K562 (cell line): ENCODE results near the gene CWC22. TPM values are rescaled to one million over a fixed set of nuclear protein-coding genes. Genes with fewer than 3 reads are reported as not detected.
"Not testable (repeated sequence)": the region's sequence is repeated elsewhere in the genome, so short reads cannot be mapped to it uniquely, and the experiment has no call there.

Experiments
- ATAC-seq: fragments of 200-7000 bp; cut with Tn5 transposase; 3 replicates; pipeline ENCODE4 v1.9.1; 2020; ENCODE audit warnings: moderate library complexity
- BruUV-seq: library from RNA; stranded (reverse); fragments of 400-500 nt; replicated peaks from 2 replicates; lab custom pipeline; 2021; lab: Mats Ljungman, UMichigan
- CTCF ChIA-PET: fragments of 300-600 bp; formaldehyde crosslinking; extraction: SDS; loops from one replicate; lab custom pipeline; 2021; ENCODE audit warnings: low intra/inter-chr PET ratio; lab: Yijun Ruan, JAX
- POLR2A ChIA-PET: fragments of 300-600, 350-650 bp; sonication (Branson Sonifier 250); formaldehyde crosslinking; extraction: SDS; loops from one replicate; lab custom pipeline; 2021; ENCODE audit warnings: antibody characterized with exemption, inconsistent platforms; lab: Yijun Ruan, JAX
- DNase-seq, 4 experiments: peaks; one replicate each; pipeline versions ENCODE4 v3.0.0 to v3.0.0-alpha.2; 2011 to 2018; ENCODE audit warnings: low spot score in 3 of 4, mixed read lengths in 3 of 4; ENCODE audit errors: extremely low read depth in 1 of 4
- FAIRE-seq: peaks from 2 replicates; lab custom pipeline; 2011; peaks lifted over from hg19 to GRCh38; lab: Jason Lieb, UNC
- H2AFZ ChIP-seq: 2 replicates; pipeline ENCODE4 v1.6.0; 2011; ENCODE audit warnings: low read depth, low read length, control low read depth, inconsistent platforms
- H3K27ac ChIP-seq: fragments of 200-600 bp; 3 replicates; pipeline ENCODE4 v1.8.0; 2011; ENCODE audit warnings: low read depth, mild to moderate bottlenecking, control low read depth, inconsistent platforms, low read length, moderate library complexity, mixed read lengths; ENCODE audit errors: extremely low read depth
- H3K27me3 ChIP-seq, 2 experiments: fragments of 300-600 bp in 1 of 2; 2 replicates in 1 of 2; 3 replicates in 1 of 2; pipeline versions ENCODE4 v1.6.0 to v1.8.0; 2011; ENCODE audit warnings: inconsistent platforms in 2 of 2, low read length in 2 of 2, mild to moderate bottlenecking in 1 of 2, mixed read lengths in 1 of 2, moderate library complexity in 1 of 2; ENCODE audit not compliant: control insufficient read depth in 2 of 2, insufficient read depth in 2 of 2
- H3K36me3 ChIP-seq: fragments of 300-600 bp; 3 replicates; pipeline ENCODE4 v1.8.0; 2011; ENCODE audit warnings: mild to moderate bottlenecking, low read length, inconsistent platforms; ENCODE audit not compliant: control insufficient read depth, insufficient read depth
- H3K4me1 ChIP-seq, 2 experiments: fragments of 200-600 bp in 1 of 2; replicated peaks in 1 of 2; 2 replicates in 1 of 2; 3 replicates in 1 of 2; pipeline versions ENCODE4 v1.5.1 to v1.8.0; 2011; ENCODE audit warnings: inconsistent platforms in 2 of 2, low read length in 2 of 2, mild to moderate bottlenecking in 1 of 2, mixed read lengths in 1 of 2, moderate library complexity in 1 of 2; ENCODE audit not compliant: control insufficient read depth in 2 of 2, insufficient read depth in 2 of 2
- H3K4me2 ChIP-seq: 2 replicates; pipeline ENCODE4 v1.6.1; 2011; ENCODE audit warnings: low read length, control low read depth, inconsistent platforms, mixed read lengths; ENCODE audit not compliant: insufficient read depth
- H3K4me3 ChIP-seq: fragments of 200-600 bp; sonication (generic), shearing (Covaris generic); 2 replicates; pipeline ENCODE4 v1.5.1; 2016; ENCODE audit warnings: control low read depth, inconsistent platforms
- H3K79me2 ChIP-seq: fragments of 200-600 bp; 3 replicates; pipeline ENCODE4 v1.8.0; 2011; ENCODE audit warnings: low read length, inconsistent platforms; ENCODE audit not compliant: control insufficient read depth, insufficient read depth
- H3K9ac ChIP-seq, 2 experiments: 2 replicates each; pipeline versions ENCODE4 v1.6.0 to v1.6.1; 2011; ENCODE audit warnings: low read depth in 2 of 2, low read length in 2 of 2, control low read depth in 1 of 2, inconsistent platforms in 1 of 2, mild to moderate bottlenecking in 1 of 2, mixed read lengths in 1 of 2; ENCODE audit not compliant: insufficient read depth in 1 of 2
- H3K9me1 ChIP-seq: one replicate; pipeline ENCODE4 v1.6.0; 2011; ENCODE audit warnings: inconsistent platforms, mild to moderate bottlenecking, low read length, moderate library complexity; ENCODE audit not compliant: control insufficient read depth, insufficient read depth
- H3K9me3 ChIP-seq: replicated peaks from 2 replicates; pipeline ENCODE4 v1.5.1; 2011; ENCODE audit warnings: low read depth, low read length, inconsistent platforms; ENCODE audit not compliant: control insufficient read depth, insufficient read depth
- H4K20me1 ChIP-seq: replicated peaks from 2 replicates; pipeline ENCODE4 v1.6.1; 2011; ENCODE audit warnings: low read length, inconsistent platforms, mixed read lengths; ENCODE audit not compliant: control insufficient read depth, insufficient read depth
- ZNF253 ChIP-seq: fragments of 250-450 bp; sonication (Bioruptor Pico); conservative IDR thresholded peaks from 2 replicates; pipeline ENCODE4 v1.6.1; 2021; ENCODE audit warnings: mild to moderate bottlenecking
- WGBS: fragments of 100-300 bp; shearing (Covaris generic); methylation state at CpG from one replicate; pipeline ENCODE4 v1.1.6; 2016; ENCODE audit warnings: low coverage, mixed read lengths; ENCODE audit not compliant: insufficient coverage; ENCODE audit errors: missing lambda C conversion rate; 5-methylcytosine and 5-hydroxymethylcytosine counted together
- in situ Hi-C: fragments of 300-500 bp; cut with MboI; formaldehyde crosslinking; loops from 4 replicates; pipeline ENCODE4 v1.15.0; 2018; ENCODE audit warnings: inconsistent platforms, mixed read lengths
- intact Hi-C: fragments of 100-400 bp; cut with micrococcal nuclease; formaldehyde crosslinking; loops from 2 replicates; pipeline ENCODE4 v1.14.2; 2022
- polyA plus RNA-seq, 8 experiments: library from polyadenylated mRNA; depleted of rRNA in 4 of 8; stranded (reverse) in 5 of 8; unstranded in 3 of 8; fragments of >200 nt; fragmentation: Nextera tagmentation in 2 of 8; fragmentation: Illumina TruSeq in 1 of 8; extraction: Ambion mirVana in 2 of 8; extraction: Trizol in 1 of 8; gene quantifications; 2 replicates each; pipeline versions ENCODE4 v1.2.1 to v1.2.3, GENCODE V29; 2011 to 2014; ENCODE audit warnings: inconsistent platforms in 1 of 8, missing spikeins in 1 of 8
- total RNA-seq, 7 experiments: library from RNA; depleted of rRNA in 6 of 7; stranded (reverse); fragments of >200 nt in 6 of 7; fragmentation: Illumina TruSeq in 2 of 7; extraction: Trizol in 2 of 7; gene quantifications; 2 replicates each; pipeline versions ENCODE4 v1.2.1 to v1.2.3, GENCODE V29; 2011 to 2021; ENCODE audit warnings: low replicate concordance in 1 of 7
- TF ChIP-seq, protein P1 (sequence below), 2 experiments: IDR thresholded peaks in 1 of 2; conservative IDR thresholded peaks in 1 of 2; 2 replicates each; pipeline ENCODE4 v1.6.1; 2016; ENCODE audit warnings: low read depth in 2 of 2, mild to moderate bottlenecking in 1 of 2, missing compliant biosample characterization in 1 of 2, missing genetic modification characterization in 1 of 2, moderate library complexity in 1 of 2
- TF ChIP-seq, protein P2 (sequence below): sonication (generic); IDR thresholded peaks from 2 replicates; pipeline ENCODE4 v1.6.1; 2016

Gene CWC22
- total and polyA plus RNA-seq, 9 of the 15 experiments (the other 6 are each of a cell fraction or from before 2014, with no cell fraction given), result 14.5 to 54.2 (median 36.7) TPM

DNA sequence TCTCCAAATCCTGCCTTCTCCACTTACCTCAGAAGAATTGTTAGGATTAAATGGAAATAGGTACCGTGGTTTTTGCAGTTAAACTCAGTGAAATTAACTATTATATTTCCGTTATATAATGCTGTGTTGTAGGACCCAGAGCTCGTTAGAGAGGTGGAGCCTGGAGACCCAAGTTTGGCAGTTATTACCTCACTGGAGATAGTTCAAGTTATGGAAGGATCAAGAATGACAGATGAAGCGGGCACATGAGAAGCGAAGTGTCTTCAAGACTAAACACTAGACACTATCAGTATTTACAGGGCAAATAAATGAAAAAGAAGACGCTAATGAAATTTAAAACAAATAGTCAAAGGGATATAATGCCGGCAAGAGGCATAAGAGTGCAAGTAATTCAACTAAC lies 866 bp downstream of the CWC22 start:
- FAIRE-seq, result no peak
- in situ Hi-C loops, result no loop called here
- peak in 1 of 4 experiments; percentile 40 for DNase-seq
- POLR2A ChIA-PET, result interaction anchor here (0.7 to 2.5 kb wide), 3 partner anchors 9 to 32 kb away, joined by 3 to 16 read pairs (median 8); no protein-coding TSS in a partner anchor
- Histone ChIP-seq H3K9me3 (no peaks in the 10 kb centered on the region; the same call in 1 of the 2 replicates), H3K4me3 (peak overlapping the region; percentile 65), H3K27ac (peak overlapping the region; percentile 100), H2AFZ (peak overlapping the region; percentile 100), H3K9me1 (no peaks in the 10 kb centered on the region), H3K36me3 (peaks cover 14% of the 10 kb centered on the region), H3K4me2 (peak overlapping the region; percentile 89), H4K20me1 (no peaks in the 10 kb centered on the region), H3K9ac (peak overlapping the region; percentile 92 to 100; a peak in 3 of 4 replicates), H3K27me3 (no peaks in the 10 kb centered on the region), H3K4me1 (peaks cover 0 to 25% of the 10 kb centered on the region in 2 experiments; a peak in 4 of 5 replicates), H3K79me2 (peaks cover 57% of the 10 kb centered on the region)
- no peak for TF ChIP-seq ZNF253 (CRISPR knock-in tag)
- TF ChIP-seq, protein P1, sequence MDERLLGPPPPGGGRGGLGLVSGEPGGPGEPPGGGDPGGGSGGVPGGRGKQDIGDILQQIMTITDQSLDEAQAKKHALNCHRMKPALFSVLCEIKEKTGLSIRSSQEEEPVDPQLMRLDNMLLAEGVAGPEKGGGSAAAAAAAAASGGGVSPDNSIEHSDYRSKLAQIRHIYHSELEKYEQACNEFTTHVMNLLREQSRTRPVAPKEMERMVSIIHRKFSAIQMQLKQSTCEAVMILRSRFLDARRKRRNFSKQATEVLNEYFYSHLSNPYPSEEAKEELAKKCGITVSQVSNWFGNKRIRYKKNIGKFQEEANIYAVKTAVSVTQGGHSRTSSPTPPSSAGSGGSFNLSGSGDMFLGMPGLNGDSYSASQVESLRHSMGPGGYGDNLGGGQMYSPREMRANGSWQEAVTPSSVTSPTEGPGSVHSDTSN (CRISPR knock-in tag; IDR thresholded peaks at IDR 0.05; ENCODE audit: low read depth), result no peak
- TF ChIP-seq, protein P1 (tag; conservative IDR thresholded peaks at IDR 0.05; ENCODE audit: low read depth), result no peak
- TF ChIP-seq, protein P2, sequence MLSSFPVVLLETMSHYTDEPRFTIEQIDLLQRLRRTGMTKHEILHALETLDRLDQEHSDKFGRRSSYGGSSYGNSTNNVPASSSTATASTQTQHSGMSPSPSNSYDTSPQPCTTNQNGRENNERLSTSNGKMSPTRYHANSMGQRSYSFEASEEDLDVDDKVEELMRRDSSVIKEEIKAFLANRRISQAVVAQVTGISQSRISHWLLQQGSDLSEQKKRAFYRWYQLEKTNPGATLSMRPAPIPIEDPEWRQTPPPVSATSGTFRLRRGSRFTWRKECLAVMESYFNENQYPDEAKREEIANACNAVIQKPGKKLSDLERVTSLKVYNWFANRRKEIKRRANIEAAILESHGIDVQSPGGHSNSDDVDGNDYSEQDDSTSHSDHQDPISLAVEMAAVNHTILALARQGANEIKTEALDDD, result peak; percentile 41; the same call in 1 of the 2 replicates
- ATAC-seq, result peak; percentile 50
- under 1% methylated on average over 7 of the region's 7 CpGs for WGBS
- intact Hi-C loops, result loop anchor here (10.0 kb wide), 2 partner anchors 1531 to 1889 kb away; partner anchors contain the start of genes FKBP7 and ITPRID2
- CTCF ChIA-PET, result no interaction called here
- BruUV-seq, result TSS peak; percentile 56

DNA sequence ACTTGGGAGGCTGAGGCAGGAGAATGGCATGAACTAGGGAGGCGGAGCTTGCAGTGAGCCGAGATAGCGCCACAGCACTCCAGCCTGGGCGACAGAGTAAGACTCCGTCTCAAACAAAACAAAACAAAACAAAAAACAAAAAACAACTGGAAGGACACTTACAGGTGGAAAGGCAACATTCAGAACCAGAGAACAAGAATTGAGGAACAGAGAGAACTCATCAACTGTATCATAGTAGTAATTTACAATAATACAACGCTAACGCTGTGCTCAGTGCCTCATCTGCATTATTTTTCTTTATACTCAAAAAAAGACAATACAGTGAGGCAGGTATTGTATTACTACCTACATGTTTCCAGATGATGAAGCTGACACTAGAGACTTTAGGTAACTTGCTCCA lies 1.6 kb downstream of the CWC22 start:
- peak overlapping the region; percentile 100; the same call in 1 of the 3 replicates for H3K27ac ChIP-seq
- ATAC-seq, H3K9me3 ChIP-seq, DNase-seq, H2AFZ ChIP-seq, H4K20me1 ChIP-seq, CTCF ChIA-PET, H3K27me3 ChIP-seq, BruUV-seq, H3K9me1 ChIP-seq, in situ Hi-C loops, FAIRE-seq: not testable (repeated sequence)
- peaks cover 0 to 25% of the 10 kb centered on the region in 2 experiments; a peak in 4 of 5 replicates for H3K4me1 ChIP-seq
- 60% methylated on average over 7 of the region's 7 CpGs for WGBS
- intact Hi-C loops, result loop anchor here (10.0 kb wide), 2 partner anchors 1531 to 1889 kb away; partner anchors contain the start of genes FKBP7 and ITPRID2
- peak overlapping the region; percentile 65; the same call in 1 of the 2 replicates for H3K4me3 ChIP-seq
- POLR2A ChIA-PET, result interaction anchor here (0.6 to 2.5 kb wide), 2 partner anchors 8 to 14 kb away, joined by 4 to 16 read pairs; no protein-coding TSS in a partner anchor
- H3K4me2 ChIP-seq, result peak overlapping the region; percentile 89
- peaks cover 65% of the 10 kb centered on the region for H3K79me2 ChIP-seq
- peak overlapping the region in 1 of 2 experiments; percentile 92; a peak in 2 of 4 replicates for H3K9ac ChIP-seq
- peaks cover 14% of the 10 kb centered on the region for H3K36me3 ChIP-seq
